GM12873 (cell line): ENCODE results near the gene STEAP3.

ENCODE experiments used
- TF ChIP-seq, protein P1 (sequence below): IDR thresholded peaks from 2 replicates; pipeline ENCODE4 v1.5.1; 2012; ENCODE audit warnings: low read depth, mild to moderate bottlenecking, moderate library complexity, low read length, control low read depth; ENCODE audit not compliant: insufficient read depth; ENCODE audit errors: missing control alignments

STEAP3 gene

GRCh38 chr2:119276864-119277263 lies 53.2 kb downstream of the STEAP3 start:
- TF ChIP-seq, protein P1, sequence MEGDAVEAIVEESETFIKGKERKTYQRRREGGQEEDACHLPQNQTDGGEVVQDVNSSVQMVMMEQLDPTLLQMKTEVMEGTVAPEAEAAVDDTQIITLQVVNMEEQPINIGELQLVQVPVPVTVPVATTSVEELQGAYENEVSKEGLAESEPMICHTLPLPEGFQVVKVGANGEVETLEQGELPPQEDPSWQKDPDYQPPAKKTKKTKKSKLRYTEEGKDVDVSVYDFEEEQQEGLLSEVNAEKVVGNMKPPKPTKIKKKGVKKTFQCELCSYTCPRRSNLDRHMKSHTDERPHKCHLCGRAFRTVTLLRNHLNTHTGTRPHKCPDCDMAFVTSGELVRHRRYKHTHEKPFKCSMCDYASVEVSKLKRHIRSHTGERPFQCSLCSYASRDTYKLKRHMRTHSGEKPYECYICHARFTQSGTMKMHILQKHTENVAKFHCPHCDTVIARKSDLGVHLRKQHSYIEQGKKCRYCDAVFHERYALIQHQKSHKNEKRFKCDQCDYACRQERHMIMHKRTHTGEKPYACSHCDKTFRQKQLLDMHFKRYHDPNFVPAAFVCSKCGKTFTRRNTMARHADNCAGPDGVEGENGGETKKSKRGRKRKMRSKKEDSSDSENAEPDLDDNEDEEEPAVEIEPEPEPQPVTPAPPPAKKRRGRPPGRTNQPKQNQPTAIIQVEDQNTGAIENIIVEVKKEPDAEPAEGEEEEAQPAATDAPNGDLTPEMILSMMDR: no peak

DNA sequence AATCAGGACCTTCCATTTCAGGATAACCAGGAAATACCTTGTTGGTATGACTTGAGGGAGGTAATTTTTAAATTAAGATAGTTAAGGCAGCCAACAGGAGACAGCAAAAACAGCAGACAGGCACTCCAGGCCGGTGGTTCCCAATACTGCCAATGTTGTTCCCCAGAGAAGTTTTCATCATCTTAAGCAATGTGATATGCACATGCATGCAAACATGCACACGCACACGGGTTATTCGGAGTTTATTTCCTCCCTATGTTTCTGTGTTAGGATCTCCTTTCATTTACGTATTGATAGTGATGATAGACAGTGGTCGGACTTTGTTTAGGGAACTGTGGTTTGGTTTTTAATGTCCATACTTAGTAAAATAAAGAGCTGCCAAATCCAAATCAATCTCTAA lies 55.3 kb downstream of the STEAP3 start:
- TF ChIP-seq, protein P1: no peak

DNA sequence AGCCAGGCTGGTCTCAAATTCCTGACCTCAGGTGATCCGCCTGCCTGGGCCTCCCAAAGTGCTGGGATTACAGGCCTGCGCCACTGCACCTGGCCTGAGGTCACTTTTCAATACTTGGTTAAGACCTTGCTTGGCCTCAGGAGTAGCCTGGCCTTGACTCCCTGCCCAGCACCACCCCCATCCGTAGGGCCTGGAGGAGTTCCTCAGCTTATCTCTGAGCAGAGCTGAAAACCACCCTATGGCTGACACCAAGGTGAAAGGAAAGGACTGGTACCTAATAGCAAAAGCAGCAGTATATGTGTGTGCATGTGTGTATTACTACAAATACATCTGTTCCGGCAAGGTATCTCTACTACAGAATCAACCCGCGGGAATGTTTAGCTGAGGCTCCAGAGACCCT lies 56.0 kb downstream of the STEAP3 start:
- TF ChIP-seq, protein P1: no peak

DNA sequence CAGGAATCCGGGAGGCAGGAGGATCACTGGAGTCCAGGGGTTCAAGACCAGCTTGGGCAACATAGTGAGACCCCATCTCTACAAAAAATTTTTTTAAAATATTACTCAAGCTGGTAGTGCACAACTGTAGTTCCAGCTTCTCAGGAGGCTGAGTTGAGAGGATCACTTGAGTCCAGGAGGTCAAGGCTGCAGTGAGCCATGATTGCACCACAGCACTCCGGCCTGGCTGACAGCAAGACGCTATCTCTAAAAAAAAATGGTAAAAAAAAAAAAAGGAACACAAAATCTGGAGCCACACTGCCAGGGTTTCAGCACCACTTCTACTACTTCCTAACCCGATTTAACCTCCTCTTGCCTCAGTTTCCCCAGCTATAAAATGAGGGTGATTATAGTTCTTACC lies 57.0 kb downstream of the STEAP3 start:
- TF ChIP-seq, protein P1: no peak

GRCh38 chr2:119282146-119282995 lies 58.7 kb downstream of the STEAP3 start:
- TF ChIP-seq, protein P1: no peak

GRCh38 chr2:119282996-119283511 lies 59.4 kb downstream of the STEAP3 start:
- TF ChIP-seq, protein P1: no peak

- TF ChIP-seq, protein P1: no peak
These were observed 60.3 kb downstream of the STEAP3 start for GRCh38 chr2:119283873-119284331.
